GM18499 (cell line): Measurements from ENCODE around the gene MOB3B.

Experiments used
- ATAC-seq: cut with Tn5 transposase; IDR thresholded peaks from one replicate; pipeline ENCODE4 v1.9.1; 2021; ENCODE audit warnings: moderate number of reproducible peaks; ENCODE audit not compliant: insufficient read depth, unreplicated experiment

The MOB3B gene

DNA sequence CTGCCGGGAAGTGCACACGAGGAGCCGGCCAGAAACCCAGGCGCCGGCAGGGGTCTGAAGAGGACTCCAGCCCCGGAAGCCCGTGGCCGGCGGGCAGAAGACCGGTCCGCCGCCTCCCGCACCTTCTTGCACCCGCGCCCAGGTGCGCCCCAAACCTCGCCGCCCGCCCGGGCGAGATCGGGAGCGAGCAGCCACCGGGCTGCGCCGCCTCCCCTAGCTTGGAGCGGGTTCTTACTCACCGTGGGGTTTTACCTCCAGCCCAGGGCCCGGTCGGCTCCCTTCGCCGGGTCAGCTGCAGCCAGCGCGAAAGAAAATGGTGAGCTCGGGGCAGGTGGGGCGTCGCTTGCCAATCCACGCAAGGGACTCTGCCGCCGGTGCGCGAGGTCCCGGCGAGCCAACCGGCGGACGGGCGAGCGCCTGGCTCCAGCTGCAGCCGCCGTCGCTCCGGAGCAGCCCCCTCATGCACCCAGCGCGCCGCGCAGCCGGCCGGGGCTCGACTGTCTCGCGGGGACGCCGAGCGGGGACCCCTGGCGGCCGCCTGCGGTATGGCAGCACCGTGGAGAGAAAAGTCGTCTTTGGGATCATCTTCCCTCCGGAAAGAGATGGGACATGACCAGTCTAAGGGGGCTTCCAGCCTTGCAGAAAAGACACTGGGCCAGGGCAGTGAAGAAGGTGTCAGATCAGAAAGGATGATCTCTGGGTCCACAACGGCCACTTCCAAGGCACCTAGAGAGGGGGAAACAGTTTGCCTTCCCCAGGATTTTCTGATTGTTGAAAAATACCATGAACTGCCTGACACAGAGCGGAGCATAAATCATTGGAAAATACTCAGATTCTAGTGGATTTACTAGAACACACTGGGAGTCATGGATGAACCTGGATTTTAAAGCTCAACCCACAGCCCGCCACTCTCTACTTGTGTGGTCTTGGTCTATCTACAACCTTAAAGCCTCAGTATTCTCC lies at the start of gene MOB3B:
Gene MOB3B, minus strand, starts transcription at position 499 of the 963 bp plus-strand sequence. CDS start 74,264 bp downstream, outside the sequence.
- ATAC-seq = no peak

DNA sequence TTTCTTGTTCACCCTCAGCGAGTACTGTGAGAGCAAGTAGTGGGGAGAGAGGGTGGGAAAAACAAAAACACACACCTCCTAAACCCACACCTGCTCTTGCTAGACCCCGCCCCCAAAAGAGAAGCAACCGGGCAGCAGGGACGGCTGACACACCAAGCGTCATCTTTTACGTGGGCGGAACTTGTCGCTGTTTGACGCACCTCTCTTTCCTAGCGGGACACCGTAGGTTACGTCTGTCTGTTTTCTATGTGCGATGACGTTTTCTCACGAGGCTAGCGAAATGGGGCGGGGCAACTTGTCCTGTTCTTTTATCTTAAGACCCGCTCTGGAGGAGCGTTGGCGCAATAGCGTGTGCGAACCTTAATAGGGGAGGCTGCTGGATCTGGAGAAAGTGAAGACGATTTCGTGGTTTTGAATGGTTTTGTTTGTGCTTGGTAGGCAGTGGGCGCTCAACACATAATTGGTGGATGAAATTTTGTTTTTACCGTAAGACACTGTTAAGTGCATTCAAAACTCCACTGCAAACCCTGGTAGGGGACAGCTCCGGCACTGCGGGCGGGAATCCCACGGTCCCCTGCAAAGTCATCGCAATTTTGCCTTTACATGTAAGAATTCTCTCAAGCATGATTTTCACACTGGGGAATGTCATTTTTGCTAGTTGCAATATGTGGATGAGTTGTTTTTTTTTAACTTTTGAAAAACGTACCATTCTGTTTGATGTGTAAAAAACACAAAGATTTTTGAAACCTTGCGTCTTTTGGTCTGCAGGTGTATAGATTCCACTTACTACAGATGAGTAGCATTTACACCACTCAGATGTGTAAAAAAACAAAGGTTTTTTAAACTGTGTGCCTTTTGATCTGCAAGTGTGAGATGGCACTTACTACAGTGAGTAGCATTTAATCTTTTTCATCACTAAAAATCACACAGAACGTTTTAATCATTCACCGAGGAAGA lies 44.3 kb upstream of the MOB3B start:
- peak; percentile 84 for ATAC-seq

DNA sequence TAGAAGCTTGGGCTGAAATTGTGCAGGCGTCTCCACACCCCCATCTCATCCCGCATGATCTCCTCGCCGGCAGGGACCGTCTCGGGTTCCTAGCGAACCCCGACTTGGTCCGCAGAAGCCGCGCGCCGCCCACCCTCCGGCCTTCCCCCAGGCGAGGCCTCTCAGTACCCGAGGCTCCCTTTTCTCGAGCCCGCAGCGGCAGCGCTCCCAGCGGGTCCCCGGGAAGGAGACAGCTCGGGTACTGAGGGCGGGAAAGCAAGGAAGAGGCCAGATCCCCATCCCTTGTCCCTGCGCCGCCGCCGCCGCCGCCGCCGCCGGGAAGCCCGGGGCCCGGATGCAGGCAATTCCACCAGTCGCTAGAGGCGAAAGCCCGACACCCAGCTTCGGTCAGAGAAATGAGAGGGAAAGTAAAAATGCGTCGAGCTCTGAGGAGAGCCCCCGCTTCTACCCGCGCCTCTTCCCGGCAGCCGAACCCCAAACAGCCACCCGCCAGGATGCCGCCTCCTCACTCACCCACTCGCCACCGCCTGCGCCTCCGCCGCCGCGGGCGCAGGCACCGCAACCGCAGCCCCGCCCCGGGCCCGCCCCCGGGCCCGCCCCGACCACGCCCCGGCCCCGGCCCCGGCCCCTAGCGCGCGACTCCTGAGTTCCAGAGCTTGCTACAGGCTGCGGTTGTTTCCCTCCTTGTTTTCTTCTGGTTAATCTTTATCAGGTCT lies 43.5 kb upstream of the MOB3B start, which contains the start of gene C9orf72:
Gene C9orf72, minus strand, starts transcription at position 564 of the 716 bp plus-strand sequence. CDS start 6,361 bp downstream, outside the sequence.
- peak; percentile 19 for ATAC-seq

DNA sequence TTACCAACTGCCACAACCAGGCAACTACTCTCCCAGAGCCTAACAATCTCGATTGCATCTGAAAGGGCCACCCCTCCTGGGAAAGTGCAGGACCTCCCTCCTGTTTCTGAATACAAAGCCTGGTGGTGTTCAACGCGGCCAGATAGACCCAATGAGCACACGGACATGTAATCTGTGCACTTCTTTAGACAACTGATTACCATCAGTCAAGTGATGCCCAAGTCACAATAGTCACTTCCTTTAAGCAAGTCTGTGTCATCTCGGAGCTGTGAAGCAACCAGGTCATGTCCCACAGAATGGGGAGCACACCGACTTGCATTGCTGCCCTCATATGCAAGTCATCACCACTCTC lies 42.9 kb upstream of the MOB3B start:
- peak; percentile 34 for ATAC-seq

DNA sequence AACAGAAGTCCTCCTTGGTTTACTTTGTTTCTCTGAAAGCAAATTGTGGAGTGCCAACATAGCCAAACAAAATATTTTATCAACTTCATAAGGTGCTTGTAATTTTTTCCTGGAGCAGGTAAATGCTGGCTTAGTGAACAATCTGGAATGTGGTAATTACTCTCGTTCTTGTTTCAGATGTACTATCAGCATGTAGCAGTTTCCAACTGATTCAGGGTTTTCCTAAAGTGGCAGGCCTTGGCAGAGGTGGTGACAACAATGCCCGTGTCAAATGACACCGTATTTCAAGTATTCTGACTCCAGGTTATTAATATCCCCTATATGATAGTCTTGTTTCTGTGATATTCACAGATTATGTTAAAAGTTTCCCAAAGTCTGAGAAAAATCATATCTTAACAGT lies 42.4 kb upstream of the MOB3B start:
- ATAC-seq = no peak

DNA sequence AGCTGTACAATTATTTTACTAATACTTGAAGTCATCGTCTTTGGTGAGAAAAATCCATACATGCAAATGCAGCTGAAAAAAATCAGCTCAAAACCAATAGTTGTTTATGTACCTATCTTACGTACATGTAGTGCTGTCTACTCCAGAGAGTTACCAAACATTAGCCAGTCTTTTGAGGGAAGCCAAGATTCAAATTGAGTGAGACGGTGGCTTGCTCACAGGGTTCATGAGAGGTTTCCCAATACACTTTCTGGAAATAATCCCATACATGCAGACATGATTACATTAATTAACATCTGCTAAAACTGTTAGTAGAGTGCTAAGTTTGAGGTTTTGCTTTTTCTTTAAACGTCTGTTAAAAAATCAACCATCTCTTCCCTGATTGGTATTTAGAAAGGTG lies 41.4 kb upstream of the MOB3B start:
- ATAC-seq = no peak

DNA sequence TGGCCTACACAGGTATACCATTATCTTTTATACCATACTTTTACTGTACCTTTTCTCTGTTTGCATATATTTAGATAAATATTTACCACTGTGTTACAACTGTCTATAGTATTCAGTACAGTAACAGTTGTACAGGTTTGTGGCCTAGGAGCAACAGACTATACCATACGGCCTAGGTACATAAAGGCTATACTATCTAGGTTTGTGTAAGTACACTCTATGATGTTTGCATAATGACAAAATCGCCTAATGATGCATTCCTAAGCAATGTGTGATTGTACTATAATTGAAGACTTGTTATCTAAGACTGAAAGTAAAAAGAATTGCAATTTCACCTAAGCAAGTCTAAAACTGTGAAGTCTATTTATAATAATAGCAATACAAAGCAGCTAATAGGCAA lies 39.8 kb upstream of the MOB3B start:
- ATAC-seq = no peak

DNA sequence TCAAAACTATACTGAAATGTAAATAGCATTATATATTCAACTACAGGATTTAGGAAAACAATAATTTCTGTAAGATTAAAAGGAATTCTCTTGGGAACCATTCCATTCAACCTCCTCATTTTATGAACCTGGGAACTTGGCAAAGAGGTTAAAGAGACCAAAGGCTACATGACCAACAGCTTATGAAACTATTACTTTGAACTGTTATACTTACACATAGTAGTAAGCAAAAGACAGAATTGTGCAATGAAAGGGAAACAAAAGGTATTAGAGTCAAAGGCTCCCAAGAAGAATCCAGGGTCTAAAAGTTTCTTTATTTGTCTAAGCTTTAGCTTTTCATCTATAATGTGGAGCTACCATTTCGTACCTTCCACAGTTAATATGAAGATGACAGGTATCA lies 36.5 kb upstream of the MOB3B start:
- no peak for ATAC-seq

DNA sequence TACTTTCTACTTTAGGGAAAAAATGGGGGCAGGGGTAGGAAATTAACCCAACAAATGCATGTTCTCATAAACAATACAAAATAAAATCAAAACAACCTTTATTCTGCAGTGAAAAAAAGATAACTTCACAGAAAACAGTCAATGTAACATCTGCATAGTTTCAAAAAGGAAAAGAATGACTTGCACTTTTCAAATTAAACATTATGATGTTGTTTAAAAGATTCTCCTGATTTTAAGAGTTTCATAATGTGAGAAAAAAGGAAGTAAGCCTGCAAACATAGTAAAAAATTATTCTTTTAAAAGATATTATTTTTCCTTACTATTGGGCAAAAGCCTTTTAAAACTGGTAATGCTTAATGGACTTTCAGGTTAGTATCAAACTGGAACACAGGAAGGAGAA lies 36.1 kb upstream of the MOB3B start:
- no peak for ATAC-seq

DNA sequence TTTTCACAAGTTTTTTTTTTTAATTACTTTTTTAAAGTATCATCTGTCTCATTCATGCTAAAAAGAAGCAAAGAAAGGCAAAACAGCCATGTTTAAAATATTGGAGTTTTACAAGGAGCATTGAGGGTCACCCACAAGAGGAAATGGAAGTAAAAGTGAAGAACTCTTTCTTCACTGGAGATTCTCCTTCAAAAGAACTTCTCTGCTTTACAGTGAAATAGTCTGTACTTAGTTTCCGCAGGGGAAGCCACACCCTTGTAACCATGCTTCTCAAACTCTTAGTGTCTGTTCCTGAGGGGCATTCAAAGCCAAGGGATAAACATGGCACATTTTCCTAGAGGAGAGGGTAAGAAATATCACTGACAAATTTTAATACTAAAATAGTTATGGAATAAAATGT lies 35.1 kb upstream of the MOB3B start:
- ATAC-seq = no peak

DNA sequence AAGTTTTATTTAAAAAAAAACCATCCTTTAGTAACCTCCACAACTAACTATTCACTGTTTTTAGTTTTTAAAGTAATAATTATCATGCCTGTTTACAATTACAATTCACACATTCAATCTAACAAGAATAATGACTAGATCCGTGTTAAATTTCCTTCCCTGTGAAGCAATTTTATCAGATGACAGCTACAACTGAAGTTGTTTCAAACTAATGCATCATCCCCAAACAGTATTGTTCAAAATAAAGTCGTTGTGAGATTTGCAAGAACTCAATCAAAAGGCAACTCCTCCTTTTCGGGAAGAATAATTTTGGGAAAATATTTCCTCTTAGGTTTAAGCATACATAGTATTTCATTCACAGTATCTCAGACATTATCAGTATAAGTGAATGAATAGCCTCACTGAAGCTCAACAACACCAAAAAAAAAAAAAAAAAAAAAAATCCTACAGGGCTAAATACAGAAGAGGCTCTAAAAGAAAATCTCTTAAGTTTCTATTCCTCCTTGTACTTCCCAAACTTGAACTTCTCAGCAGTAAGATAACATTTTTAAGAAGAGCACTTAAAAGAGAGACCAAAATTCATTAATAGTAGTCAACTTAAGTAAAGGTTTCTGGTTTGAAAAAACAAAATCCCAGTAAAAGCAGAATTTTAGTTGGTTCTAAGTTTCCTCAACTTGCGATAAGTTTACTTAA lies 34.3 kb upstream of the MOB3B start:
- ATAC-seq = no peak

DNA sequence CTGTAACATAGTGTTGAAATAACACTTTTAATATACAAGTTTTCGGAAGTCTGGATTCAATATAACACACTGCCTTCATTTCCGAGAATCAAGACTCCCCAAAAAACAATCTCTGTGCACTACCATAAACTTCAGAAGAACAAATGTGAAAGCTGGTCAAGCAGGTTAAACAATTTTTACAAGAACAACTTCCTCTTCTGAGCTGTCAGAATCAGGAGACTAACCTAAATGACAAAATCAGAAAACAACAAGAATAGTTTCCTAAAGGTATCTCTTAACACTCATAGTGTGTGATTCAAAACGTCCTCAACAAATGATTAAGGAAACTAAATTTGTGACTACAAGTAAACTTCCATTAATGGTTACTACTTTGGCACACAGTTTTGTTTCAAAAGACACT lies 32.1 kb upstream of the MOB3B start:
- ATAC-seq = no peak

DNA sequence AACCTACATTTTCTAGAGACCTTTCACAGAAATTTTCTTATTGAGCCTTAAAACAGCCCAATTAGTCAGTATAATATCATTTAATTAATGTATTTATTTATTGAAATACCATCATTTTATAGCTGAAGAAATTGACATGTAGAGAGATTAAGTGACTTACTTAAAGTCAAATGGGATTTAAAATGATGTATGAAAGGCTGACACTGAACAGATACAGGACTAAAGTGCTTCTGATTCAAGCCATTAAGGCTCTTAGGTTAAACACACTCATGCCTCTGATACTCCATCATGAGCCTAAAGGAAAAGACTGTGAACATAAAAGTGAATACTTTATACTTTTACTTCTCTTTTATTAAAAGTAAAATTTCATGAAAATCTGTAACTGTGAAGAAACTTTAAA lies 30.8 kb upstream of the MOB3B start:
- ATAC-seq = no peak

DNA sequence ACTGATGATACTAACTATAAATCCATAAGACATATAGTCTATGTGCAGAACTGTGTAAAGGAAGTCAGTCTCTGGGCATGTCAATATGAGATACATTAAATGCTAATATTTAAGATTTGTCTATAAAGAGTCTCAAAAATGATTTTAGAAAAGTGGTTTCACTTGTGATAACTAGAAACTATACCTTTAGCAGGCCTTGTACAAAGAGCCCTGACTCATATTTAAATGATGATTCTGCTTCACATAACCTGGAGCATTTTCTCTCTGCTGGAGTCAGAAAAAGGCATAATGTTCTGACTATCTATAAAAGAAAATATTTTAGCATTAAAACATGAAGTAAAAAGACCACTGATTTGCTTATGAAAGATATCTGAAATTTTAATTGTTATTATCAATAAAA lies 28.7 kb upstream of the MOB3B start:
- ATAC-seq = no peak

DNA sequence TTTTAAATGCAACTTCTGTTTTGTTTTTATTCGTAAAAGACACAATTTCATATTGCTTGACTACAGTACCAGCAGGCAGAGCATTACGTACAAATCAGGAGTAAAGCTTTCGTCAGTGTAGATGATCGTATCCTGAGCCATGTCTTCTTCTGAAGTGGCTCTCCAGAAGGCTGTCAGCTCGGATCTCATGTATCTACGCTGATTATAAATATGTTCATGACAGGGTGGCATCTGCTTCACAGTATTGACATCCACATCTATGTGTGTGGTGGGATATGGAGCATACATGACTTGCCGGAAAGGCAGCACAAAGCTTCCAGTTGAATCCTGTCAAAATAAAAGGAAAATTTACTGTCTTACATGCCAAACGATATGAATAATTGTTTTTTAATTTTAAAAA lies 26.9 kb upstream of the MOB3B start:
- ATAC-seq = no peak

DNA sequence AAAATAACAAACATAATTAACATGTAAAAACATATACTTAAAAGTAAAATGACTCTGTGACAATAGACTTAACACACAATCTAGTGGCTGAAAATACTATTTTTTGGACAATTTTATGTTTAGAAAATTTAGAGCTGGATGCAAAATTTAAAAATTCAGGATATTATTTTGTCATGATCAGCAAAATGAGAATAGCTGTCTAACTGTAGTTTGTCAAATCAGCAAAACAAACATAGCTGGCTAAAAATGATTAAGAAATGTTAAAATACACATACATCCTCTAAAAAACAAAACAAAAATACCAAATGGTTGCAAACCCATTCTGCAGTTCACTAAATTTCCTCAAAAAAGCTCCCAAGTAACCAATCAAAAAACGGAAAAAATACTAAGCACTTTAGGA lies 25.1 kb upstream of the MOB3B start:
- ATAC-seq = no peak

DNA sequence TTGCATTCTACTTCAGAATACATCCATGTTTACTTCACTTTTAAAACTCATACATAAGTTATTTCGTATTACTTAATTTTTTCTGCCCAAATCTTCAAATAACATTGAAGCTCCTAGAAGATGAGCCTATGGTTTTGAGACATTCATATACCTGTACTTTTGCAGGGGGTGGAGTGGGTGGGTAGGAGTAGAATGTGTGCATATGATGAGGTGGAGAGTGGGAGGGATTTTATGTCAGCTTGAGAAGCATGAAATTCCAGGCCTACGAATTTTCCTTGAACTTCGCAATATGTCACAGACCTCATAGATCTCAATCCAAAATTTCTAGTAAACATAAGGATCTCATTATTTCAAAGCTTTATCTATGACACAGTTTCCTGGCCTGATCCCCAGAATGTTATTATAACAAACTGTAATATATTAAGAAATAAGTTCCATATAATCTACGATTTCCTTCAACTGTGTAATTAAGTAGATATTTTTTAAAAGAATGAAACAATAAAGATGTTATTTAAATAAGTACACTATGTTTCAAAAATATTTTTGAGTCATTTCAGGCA lies 19.7 kb upstream of the MOB3B start:
- no peak for ATAC-seq

DNA sequence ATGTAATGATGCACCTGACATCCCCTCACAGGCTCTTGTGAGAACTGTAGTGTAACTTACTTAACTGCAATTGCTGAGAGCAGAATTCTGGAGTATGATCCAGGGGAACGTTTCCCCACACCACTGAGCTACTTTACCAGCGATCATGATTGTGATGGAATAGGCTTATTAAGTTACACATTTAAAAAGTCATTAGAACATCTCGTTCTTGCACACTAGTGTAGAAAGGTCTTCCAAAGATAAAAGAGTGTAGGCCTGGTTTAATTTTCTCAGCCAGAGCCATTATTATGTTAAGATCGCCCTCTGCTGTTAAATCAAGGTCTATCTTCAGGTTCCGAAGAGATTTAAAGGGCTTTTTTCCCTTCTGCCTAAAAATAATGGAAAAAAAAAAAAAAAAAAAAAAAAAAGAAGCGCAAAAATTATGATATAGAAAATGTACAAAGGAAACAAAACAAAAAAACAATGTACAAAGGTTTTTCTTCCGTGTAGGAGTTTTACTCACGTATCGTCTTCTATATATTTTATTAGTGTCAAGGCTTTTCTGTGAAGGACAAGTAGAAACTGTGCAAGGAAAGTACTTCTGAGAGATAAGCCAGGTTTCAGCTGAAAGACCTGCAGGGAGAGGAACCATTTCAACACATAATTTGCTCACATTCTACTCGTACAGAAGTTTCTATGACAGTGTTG lies 18.6 kb upstream of the MOB3B start:
- ATAC-seq = no peak

DNA sequence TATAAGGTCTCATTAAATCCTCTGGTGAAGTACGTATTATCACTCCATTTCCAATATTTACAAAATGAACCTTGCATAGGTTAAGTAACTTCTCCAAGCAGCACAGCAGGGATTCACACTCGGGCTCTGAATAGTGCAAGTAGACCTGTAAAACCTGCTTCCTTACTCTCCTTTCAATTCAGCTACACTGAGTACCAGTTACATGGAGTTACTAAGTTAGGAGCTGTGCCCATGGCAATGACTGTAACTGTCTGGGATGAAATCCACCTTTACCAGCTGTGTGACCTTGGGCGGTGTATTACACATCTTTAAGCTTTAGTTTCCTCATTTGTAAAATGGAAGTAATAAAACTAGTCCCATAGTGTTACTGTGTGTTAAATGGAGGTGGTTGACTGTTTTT lies 15.9 kb upstream of the MOB3B start:
- no peak for ATAC-seq
